Retinal pigment epithelial cell (primary cell): ENCODE results near the gene ARL6.
A peak's percentile ranks its signal among the peaks of the same experiment; 100 is the strongest.

Source experiments
- DNase-seq: peaks from one replicate; pipeline ENCODE4 v3.0.0-alpha.2; 2010; ENCODE audit warnings: low read depth
- H3K4me3 ChIP-seq: 2 replicates; pipeline ENCODE4 v1.5.1; 2011; ENCODE audit warnings: mild to moderate bottlenecking, low read length, control low read depth, moderate library complexity
- CTCF ChIP-seq: conservative IDR thresholded peaks from 2 replicates; pipeline ENCODE4 v1.5.1; 2011; ENCODE audit warnings: low read depth, low read length, control low read depth, inconsistent platforms

ARL6 gene

DNA sequence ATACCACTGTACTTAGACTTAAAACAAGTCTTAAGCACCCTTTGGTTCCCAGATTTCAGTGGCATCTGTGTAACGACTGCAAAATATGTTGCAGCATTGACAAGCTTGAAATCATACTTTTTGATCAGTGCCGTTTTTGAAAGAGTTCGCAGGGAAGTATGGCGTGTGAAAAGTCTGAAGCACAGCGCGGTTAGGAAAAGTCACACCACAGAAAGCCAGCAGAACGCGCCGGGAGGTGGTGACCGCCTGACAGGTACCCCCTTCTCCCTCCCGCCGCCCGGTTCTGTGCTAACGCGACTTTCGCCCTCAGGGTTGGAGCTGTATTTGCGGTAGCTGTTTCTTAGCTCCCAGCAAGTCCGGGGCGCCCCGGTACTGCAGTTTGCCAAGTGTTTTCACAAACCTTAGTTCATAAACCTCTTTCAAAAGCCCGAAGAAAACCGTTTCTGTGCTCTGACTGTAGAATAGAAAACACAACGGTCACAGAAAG lies 56.8 kb downstream of the ARL6 start:
- TF ChIP-seq CTCF: no peak
- H3K4me3 ChIP-seq: peak overlapping the region; percentile 79
- peak; percentile 21 for DNase-seq

DNA sequence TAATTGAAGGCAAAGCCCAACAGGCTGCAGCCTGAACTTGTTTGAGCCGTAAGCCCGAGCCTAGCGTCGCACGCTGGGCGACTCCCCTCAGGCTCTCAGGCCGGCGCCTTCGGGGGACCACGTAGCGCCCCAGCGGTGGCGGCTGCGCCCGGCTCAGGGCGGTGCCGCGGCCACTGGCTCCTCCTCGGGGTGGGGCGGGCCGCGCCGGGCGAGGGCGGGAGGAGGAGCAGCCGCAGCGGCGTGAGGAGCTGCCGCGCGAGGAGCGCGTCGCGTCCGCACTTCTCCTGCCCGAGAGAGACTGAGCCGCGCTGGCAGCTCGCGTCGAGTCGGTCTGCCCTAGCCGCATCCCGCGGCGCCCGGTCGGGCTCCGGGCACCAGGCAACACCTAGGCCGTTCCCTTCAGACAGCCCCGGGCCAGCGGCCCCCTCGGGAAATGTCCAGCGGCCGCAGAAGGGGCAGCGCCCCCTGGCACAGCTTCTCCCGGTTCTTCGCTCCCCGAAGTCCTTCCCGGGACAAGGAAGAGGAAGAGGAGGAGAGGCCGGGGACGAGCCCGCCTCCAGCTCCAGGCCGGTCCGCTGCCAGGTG lies 57.3 kb downstream of the ARL6 start, which contains the start of gene CRYBG3:
CRYBG3 (plus strand) TSS at position 238 of the 585 bp plus-strand sequence; CDS start at position 434, 196 bp downstream.
- DNase-seq: peak; percentile 35
- peak within 1 kb of the TSS; percentile 79 for H3K4me3 ChIP-seq
- peak; percentile 40 for TF ChIP-seq CTCF

DNA sequence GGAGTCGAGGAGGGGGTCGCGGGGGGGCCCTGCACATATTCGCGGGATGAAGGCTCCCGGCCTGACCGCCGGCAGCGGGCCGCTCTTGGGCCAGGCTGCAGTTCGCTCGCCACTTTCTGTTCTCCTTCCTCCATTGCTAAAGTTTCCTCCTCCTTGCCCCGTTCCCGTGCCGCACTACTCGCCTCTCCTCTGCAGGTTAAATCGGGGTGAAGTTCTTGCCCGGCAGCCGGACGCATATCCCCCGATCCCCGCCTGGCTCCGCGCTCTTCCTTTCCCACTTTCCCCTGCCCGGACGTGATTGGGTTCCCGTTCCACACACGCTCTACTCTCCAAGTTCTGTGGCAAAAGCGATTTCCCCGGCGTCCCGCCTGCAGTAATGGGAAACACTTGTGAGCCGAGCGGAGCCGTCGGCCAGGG lies 57.8 kb downstream of the ARL6 start:
- DNase-seq: no peak
- peak overlapping the region; percentile 79 for H3K4me3 ChIP-seq
- TF ChIP-seq CTCF: no peak

- DNase-seq: no peak
- peak overlapping the region; percentile 79 for H3K4me3 ChIP-seq
- TF ChIP-seq CTCF: no peak
Measured at GRCh38 chr3:97823046-97824004, 58.8 kb downstream of the ARL6 start.

DNA sequence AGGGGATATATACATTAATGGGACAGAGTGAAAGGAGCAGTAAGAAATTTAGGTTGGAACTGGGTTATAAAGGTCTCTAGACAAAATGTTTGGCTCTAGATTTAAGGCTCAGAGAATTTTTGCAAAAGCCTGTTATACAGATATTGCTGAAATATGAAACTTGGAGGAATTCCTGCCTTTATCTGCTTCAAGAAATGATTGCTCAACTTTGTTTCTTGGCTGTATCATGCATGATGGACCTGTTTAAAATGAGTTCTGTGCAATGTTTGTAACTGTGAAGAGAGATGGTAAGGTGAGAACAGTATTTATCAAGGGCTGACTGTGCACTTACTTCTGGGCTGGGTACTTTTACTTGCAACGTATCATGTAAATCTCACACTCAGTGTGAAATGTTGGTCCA lies 60.5 kb downstream of the ARL6 start:
- DNase-seq: no peak
- no peak for TF ChIP-seq CTCF
- no peak overlapping the region for H3K4me3 ChIP-seq

DNA sequence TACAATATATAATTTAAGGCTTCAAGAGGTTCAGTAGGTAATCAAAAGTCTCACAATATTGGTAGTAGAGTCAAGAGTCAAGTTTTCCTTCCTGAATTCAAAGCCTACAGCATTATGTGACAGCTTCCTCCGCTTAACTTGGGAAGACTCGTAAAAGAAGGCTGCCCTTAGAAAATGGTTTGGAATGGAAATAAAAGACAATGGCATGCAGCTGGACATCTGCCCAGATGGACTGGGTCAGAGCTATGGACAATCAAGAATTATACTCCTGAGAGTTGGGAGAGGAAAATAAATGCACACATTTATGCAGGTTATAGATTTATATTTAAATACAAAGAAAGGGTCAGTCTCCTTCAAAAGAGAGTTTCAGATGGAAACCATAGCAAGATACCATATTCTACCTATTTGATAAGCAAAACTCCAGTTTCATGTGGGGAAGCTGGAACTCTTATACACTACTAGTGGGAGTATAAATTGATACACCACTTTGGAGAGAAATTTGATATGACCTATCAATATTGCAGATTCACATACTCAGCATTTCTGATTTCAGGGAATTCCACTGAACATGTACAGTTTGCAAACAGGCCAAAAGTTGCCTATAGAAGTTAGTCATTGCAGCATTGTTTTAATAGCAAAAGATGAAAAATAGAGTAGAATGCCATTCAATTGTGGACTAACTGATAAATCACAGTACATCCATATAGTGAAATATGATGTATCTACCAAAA lies 63.3 kb downstream of the ARL6 start:
- DNase-seq: no peak
- H3K4me3 ChIP-seq: no peak overlapping the region
- no peak for TF ChIP-seq CTCF
